ENCODE data around the gene NXF3. TPM values are rescaled to one million over a fixed set of nuclear protein-coding genes. Genes with fewer than 3 reads are reported as not detected.
"Not testable (repeated sequence)": the region's sequence is repeated elsewhere in the genome, so short reads cannot be mapped to it uniquely, and the experiment has no call there.

NXF3 gene
- polyA plus RNA-seq, 1 donor = not detected

GRCh38 chrX:103051260-103051789 lies 41.6 kb downstream of the NXF3 start:
- DNase-seq (ENCODE audit: low read depth) = no peak

DNA sequence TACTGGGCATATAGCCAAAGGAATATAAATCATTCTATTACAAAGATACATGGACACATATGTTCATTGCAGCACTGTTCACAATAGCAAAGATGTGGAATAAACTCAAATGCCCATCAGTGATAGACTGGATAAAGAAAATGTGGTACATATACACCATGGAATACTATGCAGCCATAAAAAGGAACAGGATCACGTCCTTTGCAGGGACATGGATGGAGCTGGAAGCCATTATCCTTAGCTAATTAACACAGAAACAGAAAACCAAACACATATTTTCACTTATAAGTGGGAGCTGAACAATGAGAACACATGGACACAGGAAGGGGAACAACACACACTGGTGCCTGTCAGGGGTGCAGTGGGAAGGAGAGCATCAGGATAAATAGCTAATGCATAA lies 59.6 kb downstream of the NXF3 start:
- not testable (repeated sequence) for DNase-seq (ENCODE audit: low read depth)

Other genes starting within 250 kb of the NXF3 start
- not detected for gene RAB40AL, start 155.9 kb downstream of the NXF3 start, polyA plus RNA-seq (ENCODE audit: insufficient read length)
- gene BEX1, start 29.0 kb downstream of the NXF3 start, polyA plus RNA-seq (ENCODE audit: insufficient read length) = 2.7 TPM
- gene BEX4, start 122.0 kb upstream of the NXF3 start, polyA plus RNA-seq (ENCODE audit: insufficient read length) = 29.0 TPM
- 98.0 TPM for gene TCEAL8, start 162.0 kb upstream of the NXF3 start, polyA plus RNA-seq (ENCODE audit: insufficient read length)
- gene TCEAL5, start 183.6 kb upstream of the NXF3 start, polyA plus RNA-seq (ENCODE audit: insufficient read length) = 3.4 TPM
- gene BEX2, start 217.8 kb upstream of the NXF3 start, polyA plus RNA-seq (ENCODE audit: insufficient read length) = 41.2 TPM
- gene TCEAL7, start 237.1 kb upstream of the NXF3 start, polyA plus RNA-seq (ENCODE audit: insufficient read length) = 447 TPM